Measurements from ENCODE around the gene MEF2D.
A peak's percentile ranks its signal among the peaks of the same experiment; 100 is the strongest.

Gene MEF2D

DNA sequence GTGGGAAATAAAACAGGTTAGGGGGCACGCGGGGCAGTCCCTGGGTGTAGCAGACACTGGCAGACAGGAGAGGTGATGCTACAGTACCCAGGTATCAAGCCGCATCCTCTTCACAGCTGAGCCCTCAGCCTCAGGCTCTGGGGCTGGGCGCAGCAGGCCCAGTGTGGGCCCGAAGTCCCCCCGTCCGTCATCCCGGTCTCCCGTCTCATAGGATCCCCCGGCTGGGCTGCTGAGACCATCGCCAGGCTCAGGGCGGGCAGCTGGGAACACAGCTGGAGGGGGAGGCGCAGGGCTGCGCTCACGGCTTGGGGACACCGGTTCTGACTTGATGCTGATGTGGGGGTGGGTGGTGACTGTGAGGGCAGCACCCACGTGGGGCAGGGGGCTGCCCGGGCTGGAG lies 32.7 kb downstream of the MEF2D start:
- DNase-seq (ENCODE audit: low read depth), result no peak

DNA sequence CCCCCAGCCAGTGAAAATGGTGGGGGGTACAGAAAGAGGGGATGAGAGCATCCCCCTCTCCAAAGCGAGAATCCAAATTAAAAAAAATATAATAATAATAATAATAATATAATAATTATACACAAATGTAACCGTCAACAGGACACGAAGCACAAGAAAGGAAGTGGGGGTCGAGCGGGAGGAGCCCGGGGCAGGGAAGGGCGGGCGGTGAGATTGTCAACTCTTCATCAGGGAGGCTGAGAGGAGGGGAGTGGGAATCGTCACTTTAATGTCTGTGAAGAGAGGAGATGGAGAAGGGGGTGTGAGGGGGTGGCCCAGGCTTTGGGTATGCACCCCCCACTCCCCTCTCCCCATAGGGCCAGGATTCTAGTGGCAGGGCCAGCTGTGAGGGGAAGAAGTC lies 33.2 kb downstream of the MEF2D start:
- DNase-seq (ENCODE audit: low read depth), result no peak

DNA sequence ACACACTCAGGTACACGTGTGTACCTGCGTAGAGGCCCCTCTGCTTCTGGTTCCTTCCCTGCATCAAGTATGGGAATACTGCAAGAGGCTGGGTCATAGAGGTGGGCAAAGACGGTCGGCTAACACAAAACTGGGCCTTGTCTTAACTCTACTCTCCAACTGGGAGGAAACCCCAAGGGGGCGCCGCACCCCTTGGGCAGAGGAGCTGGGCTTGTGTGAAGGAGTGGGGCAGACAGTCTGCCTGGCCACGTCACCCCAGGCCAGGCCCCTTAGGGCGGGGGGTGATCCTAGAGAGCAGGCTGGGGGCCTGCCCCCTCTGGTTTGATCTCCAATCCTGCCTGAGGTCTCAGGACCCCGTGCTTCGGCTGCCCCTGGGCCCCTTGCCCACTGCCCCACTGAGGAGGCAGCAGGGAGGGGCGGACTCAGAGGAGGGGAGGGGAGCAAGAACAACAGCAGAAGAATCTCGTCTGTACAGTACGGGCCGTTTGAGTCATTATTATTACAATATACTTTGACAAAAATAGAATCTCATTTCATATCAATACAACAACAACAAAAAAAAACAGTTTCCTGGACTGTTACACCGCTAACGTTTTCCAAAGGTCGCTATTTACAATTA lies 34.7 kb downstream of the MEF2D start:
- no peak for DNase-seq (ENCODE audit: low read depth)

DNA sequence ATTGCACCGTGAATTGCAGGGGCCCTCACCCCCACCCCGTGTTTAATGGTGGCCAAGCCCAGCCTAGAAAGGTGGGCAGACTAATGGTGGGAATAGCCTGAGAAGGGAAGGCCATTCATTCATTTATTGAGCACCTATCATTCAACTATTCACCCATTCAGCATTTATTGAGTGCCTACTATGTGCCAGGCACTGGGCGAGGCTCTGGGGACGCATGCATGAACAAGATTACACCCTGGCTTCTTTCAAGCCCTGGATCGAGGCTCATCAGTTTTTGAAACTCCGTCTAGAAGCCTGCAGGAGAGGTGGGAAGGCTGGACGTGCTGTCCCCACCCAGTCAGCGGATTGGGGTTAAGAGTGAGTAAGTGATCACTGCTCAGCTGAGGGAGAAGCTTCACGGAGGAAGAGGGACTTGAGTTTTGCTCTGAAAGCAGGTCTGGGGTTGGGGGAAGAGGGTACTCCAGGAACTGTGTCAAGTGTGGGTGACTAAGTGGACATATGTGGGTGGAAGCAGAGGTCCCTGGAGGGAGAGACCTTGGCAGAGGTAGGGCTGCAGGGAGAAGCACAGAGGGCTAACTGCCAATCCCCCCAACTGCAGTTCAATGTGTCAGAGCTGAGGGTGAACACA lies 35.6 kb downstream of the MEF2D start:
- no peak for DNase-seq (ENCODE audit: low read depth)

DNA sequence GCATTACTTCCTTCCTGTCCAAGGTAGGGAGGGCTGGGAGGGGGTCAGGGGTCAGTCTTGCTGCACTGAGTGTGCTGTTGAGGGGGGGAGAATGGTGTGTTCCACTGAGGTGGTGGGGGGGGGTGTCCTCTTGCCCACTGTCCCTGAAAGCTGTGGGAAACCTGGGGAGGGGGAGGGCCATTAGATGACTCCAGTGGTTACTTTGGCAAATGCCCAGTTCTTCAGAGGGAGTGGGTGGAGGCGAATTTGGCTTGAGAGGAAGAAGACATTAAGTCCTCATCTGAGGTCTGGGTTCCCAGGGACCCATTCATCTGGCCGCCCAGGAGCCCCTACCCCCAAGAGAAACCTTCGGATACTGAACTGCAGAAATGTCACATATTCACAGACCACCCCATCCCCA lies 36.2 kb downstream of the MEF2D start:
- DNase-seq (ENCODE audit: low read depth), result no peak

DNA sequence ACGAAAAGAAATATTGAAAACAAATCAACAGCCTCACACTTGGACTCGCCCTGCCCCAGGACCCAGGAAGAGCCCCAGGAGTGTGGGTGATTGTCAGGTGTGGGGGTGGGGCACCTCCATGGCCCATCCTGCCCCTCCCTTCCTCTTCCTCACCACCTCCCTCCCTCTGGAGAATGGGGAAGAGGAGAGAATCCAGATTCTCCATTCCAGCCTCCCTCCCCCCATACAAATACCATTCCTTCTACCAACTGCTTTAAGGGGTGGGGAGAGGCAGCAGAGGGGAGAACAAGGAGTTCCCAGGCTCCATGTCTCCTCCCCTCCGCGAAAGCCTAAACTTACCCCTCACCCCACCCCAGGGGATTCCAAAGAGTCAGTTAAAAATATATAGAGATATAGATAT lies 36.7 kb downstream of the MEF2D start:
- no peak for DNase-seq (ENCODE audit: low read depth)

DNA sequence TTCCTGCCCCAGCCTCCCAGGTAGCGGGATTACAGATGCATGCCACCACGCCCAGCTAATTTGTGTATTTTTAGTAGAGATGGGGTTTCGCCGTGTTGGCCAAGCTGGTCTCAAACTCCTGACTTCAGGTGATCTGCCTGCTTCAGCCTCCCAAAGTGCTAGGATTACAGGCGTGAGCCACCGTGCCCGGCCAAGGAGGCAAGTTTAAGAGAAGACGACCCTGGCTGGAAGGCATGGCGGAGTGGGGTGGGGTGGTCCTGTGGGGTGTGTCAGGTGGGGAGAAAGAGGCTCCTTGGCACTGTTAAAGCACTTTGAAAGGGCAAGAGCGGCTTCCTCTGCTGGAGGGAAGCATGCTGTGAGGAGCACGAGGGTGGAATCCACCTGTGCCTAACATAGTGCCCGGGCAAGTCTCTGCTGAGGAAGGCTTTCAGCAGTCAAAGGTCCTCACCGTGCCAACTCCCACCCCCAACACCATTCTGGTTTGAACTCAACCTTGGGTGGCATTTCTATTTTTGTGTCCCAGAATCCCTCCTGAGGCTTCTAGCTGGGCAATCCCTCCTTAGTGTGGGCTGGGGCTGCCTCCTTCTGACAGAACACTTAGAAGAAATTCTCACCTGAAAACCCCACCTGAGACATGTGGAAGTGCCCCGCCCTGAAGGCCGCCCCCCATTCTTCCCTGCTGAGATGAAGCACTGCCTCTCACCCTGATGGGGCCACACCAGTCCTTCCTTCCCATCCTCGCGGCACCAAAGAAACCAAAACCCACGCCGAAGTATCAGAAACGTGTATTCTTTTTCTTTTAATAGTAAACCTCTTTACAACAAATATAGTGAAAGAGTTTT lies 37.4 kb downstream of the MEF2D start:
- DNase-seq (ENCODE audit: low read depth), result no peak

DNA sequence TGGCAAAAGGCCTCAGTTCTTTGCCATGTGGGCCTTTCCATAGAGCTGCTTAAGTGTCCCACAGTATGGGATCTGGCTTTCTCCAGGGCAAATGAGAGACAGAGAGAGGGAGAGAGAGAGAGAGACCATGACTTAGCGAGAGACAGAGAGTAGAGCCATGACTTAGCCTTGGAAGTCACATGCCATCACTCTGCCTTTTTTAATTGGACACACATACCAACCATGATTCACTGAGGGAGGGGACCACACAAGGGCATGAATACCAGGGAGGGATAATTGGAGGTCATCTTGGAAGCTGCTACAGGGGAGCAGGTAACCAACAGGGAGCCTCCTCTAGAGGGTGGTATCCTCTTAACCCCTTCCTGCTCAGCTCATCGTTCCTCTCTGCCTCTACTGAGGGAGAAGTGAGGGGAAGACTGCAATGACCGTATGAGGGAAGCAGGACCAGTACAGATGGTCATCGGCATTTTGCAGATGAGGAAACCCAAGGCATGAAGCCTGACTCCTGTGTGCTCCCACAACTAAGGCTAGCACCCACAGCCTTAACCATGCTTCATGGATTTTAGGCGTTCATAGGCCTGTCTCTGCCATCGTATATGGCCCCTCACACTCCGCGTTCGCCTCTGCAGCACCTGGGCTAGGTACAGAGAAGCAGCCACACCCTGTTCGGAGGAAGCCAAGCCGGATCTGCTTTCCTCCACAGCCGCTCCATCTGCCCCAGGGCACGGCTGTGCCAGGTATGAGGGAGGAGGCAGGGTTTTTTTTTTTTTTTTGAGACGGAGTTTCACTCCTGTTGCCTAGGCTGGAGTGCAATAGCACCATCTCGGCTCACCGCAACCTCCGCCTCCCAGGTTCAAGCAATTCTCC lies 38.6 kb downstream of the MEF2D start:
- DNase-seq (ENCODE audit: low read depth), result no peak

DNA sequence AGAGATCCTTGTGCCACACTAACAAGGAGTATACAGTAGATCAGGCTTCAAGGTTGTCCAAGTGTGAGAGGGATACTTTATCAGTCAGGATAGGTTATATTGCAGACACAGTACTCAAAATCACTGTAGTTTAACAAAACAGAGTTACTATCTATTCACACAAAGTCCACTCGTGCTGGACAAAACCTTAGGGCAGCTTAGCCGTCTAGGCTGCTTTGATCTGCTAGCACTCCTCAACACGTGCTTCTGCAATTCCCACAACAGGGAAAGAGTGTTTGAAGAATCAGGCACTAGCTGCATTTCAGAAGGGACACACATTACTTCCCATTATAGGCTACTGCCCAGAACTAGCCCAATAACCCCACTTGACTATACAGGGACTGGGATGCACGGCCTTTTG lies 39.5 kb downstream of the MEF2D start:
- no peak for DNase-seq (ENCODE audit: low read depth)

DNA sequence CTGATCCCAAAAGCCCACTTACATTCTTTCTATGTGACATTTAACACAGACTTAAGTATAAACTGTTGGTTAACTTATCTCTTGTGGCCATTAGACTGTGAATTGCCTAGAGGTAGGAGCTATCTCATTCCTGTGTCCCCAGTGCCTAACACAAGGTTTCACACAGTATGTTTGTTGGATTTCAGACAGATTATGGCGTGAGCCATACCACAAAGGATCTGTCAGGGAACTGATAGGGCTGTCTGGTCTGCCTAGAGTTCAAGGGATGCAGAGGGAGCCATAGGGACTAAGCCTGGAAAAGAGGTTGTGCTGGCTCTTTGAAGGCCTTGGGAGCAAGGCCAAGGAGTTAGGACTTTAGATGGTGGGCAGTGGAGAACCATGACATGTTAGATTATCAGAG lies 40.0 kb downstream of the MEF2D start:
- no peak for DNase-seq (ENCODE audit: low read depth)

DNA sequence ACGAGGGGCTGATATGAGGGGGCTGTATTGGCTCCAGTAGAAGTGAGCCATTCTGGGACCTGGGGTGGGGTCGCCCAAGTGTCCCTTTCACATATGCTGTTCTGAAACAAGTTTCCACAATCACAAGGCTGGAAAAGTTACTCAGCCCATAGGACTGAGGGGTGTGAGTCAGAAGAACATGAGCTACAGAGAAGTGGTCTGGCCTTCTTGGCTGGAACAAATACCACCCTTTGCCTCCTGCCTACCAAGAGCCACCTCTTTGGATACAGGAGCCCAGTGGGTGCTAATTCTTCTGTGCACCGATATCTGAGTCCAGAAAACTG lies 42.4 kb downstream of the MEF2D start:
- peak; percentile 71 for DNase-seq (ENCODE audit: low read depth)

DNA sequence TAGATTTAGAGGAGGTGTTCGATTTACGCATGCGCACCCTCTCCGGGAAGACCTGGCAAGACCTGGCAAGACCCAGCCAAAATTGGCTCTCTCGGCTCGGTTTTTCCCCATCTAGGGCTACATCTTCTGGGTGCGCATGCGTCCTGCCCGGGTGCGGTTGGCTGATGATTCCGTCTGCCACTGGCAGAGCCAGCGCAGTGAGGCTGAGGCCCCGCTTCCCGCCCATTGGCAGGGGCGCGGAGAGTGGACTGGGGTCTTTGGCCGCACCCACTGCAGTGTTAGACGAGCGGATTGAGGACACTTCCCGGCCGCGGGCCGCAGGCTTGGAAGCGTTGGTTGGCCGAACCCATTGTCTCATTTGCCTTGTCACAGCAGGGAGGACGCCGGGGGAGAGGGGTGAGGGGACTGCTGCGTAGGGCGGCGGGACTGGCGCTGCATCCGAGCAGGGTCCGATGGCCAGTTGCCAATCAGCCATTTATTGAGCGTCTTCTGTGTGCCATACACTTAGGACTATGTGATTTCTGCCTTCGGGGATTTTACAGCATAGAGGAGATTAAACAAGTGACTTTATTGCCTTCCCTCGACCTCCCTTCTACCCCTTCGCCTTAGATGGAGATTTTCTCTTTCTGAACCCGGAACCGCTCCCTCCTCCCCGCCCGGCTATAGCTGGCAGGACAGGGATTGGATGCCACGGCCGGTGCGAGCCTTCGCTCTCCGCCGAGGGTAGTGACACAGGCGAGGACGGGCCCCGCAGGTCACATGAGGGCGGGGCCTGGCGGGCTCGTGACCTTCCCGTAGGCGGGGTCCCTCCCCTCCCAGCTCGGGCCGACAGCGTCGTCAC lies 43.7 kb downstream of the MEF2D start:
- DNase-seq (ENCODE audit: low read depth), result peak; percentile 95

DNA sequence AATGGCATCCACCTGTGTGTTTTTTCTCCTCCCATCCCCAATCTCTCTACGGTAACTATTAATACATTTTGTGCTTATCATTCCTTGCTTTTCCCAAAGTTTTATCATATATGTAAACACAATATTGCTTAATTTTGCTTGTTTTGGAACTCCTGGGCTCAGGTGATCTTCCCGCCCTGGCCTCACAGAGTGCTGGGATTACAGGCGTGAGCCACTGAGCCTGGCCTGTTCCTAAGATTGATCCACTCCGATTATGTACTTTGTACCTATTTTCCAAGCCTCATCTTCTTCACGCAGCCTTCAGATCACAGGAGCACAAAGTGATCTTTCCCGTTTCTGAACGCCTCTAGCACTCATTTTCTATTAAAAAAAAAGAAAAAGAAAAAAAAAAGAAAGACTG lies 45.2 kb downstream of the MEF2D start:
- DNase-seq (ENCODE audit: low read depth), result no peak

DNA sequence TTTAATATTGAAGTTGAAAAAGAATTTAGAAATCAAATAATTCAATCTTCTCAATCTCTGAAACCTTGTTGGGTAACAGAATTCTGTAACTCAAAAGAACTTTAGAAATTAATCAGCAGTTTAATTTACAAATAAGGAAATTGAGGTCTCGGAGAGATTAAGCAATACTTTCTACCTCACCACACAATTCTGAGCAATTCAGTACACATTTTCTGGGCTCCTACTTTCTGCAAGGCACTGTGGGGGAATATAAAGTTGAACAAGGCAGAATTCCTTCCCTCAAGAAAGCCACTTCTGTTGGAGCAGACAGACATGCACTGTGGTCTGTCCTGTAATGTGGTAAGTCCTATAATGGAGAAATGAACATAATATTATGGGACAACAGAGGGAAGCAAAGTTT lies 47.7 kb downstream of the MEF2D start:
- no peak for DNase-seq (ENCODE audit: low read depth)

DNA sequence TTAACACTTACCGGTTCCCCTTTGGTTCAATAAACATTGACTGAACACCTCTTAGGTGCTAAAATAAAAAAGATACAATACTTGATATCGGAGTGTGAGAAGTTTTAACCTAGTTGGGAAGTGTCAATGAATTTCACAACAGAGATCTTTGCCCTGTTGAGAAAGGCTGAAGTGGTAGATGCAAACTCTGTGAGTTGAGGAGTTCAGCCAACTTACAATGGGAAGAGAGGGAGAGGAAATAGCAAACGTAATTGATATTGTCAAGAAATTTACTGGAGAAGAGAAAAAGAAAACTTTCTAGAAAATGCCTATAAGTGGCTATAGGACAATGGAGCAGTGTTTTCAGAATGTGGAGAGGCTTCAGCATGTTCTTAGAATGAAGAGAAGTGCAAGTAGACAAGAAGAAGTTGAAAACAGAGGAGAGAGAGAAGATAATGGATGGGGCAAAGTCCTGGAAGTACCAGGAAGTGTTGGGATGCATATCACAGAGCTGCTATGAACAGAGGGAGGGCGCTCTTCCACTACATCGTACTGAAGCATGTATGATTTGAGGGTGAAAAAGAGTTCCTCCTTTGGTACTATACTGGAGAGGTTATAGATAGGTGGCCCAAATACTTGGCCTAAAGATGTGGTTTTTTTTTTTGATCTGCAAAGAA lies 48.9 kb downstream of the MEF2D start:
- no peak for DNase-seq (ENCODE audit: low read depth)

DNA sequence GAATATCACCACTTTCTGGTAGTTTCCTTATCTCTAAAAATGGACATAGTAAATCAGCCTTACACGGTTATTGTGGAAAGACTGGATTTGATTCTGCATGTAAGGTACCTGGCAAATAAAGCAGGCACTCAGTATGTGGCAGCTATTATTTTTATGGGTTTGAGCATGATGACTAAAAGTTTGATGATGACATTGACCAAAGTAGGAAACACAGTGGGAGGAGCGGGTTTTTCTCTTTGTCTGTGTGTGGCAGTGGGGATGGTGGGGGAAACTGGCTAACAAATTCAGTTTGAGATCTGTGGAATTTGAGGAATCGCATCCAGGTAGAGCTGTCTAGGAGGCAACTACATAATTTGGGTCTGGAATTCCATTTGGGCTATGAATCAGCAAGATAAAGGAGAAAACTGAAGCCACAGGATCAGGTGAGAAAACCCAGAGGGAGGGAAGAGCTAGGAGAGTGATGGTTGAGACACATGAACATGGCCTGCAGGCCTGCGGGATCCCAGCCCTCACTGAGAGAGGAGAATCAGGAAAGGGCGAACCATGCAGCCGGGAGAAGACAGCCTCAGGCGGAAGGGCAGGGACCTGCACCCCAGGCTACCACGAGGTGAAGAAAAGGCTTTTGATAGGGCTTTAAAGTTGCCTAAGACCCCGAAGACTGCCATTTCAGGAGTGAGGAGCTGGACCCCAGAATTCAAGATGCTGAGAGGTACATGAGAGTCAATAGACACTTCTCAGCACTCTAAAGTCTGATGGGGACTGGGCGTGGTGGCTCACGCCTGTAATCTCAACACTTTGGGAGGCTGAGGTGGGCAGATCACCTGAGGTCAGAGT lies 52.2 kb downstream of the MEF2D start:
- no peak for DNase-seq (ENCODE audit: low read depth)

DNA sequence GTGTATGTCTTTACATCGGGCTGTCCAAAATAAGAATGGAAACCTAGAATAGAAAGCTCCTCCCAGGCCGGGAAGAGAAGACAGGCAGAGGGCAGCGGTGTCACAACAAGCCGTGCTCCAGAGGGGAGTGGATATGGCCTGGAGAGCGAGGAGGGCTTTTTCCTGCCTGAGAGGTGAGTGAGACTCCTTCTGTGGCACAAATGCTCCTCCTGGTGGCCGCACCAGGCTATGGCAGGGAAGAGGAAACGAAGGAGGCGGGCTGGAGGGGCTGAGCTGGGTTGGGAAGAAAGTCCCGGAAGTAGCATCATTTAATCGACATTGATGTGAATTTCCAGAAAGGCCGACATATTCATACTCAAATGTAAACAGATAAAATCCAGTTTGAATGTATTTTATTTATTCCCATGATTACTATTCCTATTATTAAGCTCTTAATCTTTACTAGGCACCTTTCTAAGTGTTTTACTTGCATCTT lies 54.7 kb downstream of the MEF2D start:
- peak; percentile 67 for DNase-seq (ENCODE audit: low read depth)

DNA sequence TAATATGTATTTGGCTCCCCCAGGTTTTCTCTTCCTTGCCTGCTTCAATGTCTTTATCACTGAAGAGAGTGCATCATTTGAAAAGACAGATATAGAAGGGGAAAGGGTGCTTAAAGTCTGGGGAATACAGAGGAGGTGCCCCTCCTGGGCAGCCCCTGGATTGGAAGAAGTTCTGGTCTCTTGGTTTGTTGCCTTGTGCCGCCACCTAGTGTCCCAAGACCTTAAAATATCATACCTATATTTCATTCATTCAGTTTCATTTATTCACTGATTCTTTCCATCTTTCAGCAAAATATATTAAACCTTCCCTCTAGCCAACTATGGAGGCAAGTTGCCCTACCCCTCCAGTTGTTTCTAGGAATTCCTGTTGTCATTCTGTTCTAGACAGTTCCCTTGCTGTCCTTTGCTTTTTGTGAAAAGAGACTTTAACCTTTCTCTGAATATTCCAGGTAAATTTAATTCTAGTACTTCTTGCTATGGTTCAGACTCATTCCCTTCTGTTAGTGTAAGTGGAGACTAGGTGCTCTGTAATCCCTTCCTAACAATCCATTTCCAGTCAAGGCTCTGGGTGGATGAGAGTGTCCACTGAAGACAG lies 56.1 kb downstream of the MEF2D start:
- no peak for DNase-seq (ENCODE audit: low read depth)

DNA sequence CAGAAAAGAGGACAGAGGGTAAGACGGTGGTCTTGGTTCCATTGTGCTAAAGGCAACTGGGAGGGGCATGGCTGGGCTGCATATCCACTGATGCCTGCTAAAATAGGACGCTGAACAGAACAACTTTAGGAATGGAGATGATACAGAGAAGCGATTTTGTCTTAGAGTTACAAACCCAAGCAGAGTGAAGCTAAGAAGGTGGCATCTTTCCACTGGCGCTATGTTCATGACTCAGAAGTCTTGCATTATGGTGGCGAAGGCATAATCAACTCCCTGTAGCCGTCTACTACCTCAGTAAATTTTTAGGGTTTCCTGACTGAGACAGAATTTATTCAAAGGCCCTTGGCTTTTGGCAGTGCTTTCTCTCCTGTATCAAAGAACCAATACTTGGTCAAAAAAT lies 57.3 kb downstream of the MEF2D start:
- DNase-seq (ENCODE audit: low read depth), result no peak

All from amniotic epithelial cell (primary cell).